Measurements from ENCODE around the gene SH2D6. TPM values are rescaled to one million over a fixed set of nuclear protein-coding genes. Genes with fewer than 3 reads are reported as not detected.
A peak's percentile ranks its signal among the peaks of the same experiment; 100 is the strongest.
"Not testable (repeated sequence)": the region's sequence is repeated elsewhere in the genome, so short reads cannot be mapped to it uniquely, and the experiment has no call there.

The SH2D6 gene
- total RNA-seq, 1 experiment from 2014 or later, result 8.0 TPM

DNA sequence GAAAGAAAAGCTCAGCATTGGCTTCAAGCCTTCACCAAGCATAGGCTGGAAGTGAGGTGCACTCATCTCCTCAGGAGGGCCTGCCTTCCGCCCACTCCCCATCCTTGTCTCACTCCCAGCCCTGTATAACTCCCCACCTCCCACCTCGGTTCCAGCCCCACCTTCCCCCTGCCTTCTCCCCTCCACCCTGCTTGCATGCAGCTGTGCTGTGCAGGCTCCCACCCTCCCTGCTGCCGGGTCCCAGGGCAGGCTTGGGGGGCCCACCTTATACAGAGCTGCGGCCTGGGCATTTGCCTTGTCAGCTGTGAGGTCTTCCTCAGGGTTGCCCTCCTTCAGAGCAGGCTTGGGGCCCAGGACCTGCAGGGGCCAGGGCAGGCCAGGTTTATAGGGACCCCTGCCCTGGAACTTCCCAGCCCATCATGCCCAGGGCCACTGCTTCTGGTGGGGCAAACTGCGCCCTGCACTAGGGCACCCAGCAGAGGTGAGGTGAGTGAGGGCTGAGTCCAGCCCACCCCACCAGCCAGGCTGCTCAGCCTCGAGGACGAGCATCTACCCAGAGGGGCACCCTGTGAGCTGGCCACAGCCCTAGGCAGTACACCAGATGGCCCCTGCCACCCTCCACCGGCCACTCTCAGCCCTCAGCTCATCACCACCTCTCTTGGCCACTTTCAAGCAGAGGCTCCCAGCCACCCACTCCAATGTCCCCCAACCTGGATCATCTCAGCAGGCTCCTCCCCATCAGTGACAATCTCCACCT lies 19.9 kb upstream of the SH2D6 start:
- DNase-seq (ENCODE audit: low read depth), result no peak

DNA sequence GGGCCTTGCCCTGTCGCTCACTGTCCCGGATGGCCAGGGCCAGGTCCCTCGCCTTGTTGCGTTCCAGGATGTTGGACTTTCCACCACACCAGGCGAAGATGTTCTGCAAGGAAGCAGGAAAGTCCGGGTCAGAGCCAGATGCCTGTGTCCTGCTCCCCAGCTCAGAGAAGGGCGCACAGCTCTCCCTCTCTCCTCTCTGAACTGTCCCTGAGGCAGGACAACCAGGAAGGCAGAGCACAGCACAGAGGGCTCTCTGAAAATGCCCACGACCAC lies 19.4 kb upstream of the SH2D6 start:
- DNase-seq (ENCODE audit: low read depth), result no peak

DNA sequence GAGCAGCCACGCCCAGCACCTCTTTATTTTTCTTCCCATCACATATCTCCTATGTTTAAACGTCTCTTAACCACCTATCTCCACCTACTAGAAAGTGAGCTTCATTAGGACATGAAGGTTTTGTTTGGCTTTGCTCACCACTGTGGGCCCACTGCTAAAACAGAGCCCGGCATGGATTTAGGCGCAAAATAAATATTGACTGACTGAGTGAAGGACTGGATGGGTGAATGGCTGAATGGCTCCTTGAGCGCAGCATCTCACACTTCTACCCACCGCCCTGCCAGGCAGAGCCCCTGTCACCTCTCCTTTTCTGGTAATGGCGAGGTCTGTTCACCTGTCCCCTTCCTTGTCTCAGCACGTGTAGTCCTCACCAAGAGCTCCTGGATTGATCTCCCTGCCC lies 18.5 kb upstream of the SH2D6 start:
- DNase-seq (ENCODE audit: low read depth), result no peak

DNA sequence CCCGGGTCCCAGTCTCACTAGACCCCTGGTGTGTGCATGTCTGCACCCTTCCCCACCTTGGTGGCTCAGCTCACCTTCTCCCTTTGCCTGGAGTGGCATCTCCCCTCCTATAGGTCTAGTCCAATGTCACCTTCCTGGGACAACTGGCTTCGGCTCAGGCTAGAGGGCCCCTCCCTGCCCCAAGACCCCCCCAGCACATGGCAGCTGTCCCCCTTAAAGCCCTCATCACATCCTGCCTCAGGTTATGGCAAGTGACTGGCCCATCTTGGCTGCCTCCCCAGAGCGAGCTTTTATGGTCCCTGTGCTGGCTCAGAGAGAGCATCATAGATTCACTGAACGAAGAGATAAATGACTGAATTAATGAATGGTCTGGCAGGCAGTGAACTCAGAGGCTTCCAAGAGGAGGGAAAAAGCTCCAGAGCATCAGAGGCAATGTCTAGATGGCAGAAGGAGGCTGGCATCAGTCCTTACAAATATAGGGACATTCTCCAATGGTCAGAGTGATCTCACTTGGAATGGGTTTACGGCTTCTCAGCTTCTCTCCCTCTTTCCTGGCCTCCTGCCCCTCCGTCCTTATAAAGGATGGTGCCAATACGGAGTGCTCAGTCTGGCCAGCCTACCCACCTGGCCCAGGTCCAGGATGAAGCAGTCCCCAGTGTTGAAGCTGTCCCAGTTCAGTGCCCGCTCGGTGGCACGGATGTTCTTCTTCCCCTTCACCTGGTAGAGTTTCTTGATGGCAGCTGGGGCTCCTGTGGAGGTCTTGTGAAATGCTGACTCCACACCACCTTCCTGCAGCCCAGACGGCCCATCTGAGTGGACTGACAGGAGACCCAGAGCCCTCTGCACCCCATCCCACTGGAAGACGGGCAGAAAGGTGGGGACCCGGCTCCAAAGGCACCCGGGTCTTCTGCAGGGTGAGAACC lies 17.7 kb upstream of the SH2D6 start:
- DNase-seq (ENCODE audit: low read depth), result no peak

DNA sequence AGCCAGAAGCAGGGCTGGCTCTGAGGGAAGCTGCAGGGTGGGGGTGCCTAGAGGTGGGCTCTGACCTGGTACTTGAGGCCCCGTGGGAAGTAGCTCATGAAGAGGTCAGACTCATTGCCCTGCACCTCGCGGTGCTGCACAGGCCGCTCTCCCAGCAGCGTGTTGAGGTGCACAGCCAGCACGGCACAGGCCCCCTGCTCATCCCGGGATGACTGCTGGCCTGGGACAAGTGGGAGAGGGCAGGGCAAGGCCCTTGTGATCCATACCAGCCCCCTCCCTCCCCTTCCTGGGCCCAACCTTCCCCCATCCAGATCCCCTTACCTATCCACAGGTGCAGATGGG lies 17.1 kb upstream of the SH2D6 start:
- DNase-seq (ENCODE audit: low read depth), result no peak

DNA sequence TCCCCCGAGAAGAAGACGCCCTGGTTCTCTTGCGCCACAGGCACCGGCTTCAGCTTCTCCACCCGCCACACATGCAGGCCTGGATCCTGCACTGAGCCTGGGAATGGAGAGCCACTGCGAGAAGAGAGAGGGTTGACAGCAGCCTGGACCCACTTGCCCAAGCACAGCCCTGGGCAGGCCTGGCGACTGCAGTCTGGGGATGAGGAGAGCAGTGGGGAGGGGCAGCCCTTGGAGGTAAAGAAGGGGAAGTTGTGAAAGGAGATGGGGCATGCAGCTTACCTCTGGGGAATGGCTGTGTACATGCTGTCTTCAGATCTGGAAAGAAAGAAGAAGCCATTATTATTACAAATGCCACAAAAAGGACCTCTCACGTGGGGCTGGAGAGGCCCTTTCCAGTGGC lies 16.7 kb upstream of the SH2D6 start:
- DNase-seq (ENCODE audit: low read depth), result no peak

DNA sequence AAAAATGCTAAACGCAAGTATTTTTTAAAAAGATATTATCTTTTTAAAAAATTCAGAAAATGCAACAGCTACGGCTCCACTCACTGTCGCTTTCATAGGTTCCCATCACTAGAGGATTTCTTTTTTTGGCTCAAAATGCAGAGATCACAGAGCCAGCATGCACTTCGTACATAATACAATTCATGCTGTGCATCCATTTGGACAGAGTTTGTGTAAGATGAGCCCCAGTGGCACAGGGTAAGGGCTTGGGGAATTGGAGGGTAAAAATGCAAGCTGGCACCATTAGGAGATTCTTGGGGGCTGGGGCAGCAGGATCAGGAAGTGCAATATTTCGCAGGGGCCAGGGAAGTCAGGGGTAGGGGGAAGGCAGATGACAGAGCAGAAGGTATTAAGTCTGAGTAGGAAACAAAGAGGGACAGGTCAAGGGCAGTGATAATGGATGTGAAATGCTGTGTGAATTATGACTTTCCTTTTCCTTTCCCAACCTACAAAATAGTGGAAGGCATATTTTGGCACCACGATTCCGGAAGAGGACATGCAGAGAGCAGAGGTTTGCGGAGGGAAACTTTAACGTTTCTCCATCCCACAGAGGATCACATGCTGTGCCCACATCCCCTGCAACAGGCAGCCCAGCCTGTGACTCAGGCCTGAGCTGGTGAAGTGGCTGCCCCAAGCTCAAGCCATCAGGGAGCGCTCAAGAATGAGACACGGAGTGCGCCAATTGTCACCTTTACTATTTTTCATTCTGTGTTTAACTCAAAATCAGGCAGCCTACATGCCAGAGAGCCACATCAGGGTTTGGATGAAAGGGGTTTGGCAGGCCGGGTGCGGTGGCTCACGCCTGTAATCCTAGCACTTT lies 13.1 kb upstream of the SH2D6 start:
- DNase-seq (ENCODE audit: low read depth), result peak; percentile 96

DNA sequence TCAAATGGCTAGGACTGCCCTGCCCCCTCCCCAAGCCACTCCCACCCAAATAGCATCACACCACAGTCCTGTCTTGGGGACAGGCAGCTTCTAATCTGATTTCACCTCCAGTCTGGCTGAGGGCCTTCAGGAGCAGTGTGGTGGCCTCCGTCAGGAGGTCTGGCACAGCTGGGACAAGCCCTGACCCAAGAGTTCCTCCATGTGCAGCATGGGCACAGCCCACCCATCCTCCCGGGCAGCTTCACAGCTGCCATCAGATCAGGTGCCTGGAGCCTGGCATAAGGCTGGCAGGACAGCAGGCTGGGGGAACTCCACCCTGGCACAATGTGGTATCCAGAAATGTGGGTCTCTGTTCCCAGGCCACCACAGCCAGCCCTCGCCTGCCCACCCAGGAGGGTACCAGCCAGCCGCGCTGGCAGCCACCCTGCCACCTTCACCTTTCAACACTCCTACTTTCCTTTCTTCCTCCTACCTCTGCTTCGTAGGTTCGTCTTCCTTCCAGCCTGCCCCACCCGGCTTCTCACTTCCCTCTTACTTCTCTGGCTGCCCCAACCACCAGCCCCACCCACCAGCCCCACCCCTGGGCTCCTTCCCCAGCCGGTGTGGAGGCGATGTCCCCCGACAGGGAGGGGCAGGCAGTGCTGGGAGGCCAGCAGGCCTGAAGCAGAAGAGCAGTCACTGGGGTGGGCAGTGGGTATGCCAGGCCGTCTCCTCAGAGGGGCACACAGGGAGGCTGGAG lies 8.5 kb upstream of the SH2D6 start, which contains the start of gene CAPG:
Gene CAPG (minus strand): TSS at position 522 of the 739 bp plus-strand sequence. CDS start 8,221 bp downstream, outside the sequence.
- DNase-seq (ENCODE audit: low read depth), result no peak

DNA sequence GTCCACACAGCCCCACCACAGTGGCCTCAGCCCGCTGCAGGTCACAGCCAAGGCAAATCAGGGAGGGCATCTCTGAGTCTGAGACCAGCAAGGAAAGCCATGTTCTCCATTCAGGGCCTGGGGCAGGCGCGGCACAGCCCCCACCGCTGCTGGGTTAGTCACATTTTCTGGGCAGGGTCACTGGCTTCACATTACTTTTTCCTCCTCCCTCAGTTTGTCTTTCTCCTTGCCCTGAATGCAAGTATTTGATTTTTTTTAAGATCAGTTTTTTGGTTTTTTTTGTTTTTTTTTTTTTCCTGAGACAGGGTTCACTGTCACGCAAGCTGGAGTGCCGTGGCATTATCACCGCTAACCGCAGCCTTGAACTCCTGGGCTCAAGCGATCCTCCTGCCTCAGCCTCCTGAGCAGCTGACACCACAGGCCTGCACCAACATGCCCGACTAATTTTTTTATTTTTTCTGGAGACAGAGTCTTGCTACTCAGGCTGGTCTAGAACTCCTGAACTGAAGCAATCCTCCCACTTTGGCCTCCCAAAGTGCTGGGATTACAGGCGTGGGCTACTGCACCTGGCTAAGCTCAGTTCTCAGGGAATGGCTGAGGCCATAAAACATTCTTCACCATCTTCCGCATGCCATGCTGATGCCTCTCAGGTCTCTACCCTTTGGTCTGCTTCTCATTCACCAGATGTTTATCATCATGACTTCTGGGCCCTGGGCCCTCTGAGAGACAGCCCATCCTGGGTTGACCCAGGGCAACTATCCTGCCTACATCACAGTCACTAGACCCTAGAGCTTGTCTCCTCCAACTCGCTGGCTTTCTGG lies 7.7 kb upstream of the SH2D6 start:
- no peak for DNase-seq (ENCODE audit: low read depth)

DNA sequence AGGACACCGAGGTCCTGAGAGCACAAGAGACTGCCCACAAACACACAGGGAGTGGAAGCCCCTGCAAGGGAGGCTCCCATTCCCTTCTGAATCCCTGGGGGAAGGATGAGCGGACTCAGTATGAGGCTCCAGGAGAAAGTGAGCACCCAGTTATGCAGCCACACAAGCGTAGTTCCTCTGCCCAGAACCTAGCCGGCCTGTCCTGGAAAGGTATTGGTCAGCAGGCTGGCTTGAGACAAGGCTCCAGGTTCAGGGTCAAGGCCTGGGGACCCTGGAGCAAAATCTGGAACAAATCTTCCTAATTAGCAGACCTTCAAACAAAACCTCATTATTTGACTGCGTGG lies 7.1 kb upstream of the SH2D6 start:
- no peak for DNase-seq (ENCODE audit: low read depth)

DNA sequence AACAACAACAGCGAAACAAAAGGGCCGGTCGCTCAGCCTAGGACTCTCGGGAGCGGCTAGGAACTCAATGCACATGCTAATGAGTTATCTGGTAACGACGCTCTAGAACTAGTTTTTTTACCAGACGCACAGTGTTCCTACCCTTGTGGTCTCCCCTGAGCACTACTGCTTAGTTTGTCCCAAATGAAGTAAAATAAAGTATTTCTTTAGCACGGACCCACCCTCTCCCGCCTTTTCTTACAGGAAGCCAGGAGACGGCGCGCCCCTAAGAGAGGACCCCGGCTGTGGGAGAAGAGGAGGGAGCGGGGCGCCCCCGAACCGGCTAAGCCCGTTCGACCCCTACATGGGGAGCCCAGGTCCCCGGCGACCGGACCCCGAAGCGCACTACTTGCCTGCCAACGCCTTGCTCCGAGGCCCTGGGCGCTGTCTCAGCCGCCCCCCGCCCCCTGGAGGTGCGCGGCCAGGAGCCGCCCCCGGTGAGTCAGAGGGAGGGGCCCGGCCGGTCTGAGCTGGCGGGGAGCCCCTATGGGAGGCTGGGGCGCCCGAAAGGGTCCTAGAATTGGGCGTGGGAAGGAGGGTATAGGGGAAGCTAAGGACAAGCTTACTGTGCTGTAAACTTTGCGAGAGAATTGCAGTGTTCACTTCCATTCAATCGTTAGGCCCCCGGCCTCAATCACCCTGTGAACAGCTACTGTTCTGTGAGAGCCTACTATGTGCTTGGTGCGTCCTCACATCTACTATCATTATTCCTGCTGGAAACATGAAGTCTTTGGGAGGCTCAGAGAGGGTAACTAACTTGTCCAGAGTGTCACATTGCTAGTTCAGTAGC lies 4.7 kb upstream of the SH2D6 start:
- DNase-seq (ENCODE audit: low read depth), result no peak

DNA sequence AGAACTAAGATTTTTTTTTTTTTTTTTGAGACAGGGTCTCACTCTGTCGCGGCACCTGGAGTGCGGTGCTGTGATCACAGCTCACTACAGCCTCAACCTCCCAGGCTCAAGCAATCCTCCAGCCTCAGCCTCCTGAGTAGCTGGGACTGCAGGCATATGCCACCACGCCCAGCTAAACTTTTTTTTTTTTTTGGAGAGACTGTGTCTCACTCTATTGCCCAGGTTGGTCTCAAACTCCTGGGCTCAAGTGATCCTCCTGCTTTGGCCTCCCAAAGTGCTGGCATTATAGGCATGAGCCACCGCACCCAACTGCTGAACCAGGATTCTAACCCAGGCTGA lies 4.1 kb upstream of the SH2D6 start:
- not testable (repeated sequence) for DNase-seq (ENCODE audit: low read depth)

DNA sequence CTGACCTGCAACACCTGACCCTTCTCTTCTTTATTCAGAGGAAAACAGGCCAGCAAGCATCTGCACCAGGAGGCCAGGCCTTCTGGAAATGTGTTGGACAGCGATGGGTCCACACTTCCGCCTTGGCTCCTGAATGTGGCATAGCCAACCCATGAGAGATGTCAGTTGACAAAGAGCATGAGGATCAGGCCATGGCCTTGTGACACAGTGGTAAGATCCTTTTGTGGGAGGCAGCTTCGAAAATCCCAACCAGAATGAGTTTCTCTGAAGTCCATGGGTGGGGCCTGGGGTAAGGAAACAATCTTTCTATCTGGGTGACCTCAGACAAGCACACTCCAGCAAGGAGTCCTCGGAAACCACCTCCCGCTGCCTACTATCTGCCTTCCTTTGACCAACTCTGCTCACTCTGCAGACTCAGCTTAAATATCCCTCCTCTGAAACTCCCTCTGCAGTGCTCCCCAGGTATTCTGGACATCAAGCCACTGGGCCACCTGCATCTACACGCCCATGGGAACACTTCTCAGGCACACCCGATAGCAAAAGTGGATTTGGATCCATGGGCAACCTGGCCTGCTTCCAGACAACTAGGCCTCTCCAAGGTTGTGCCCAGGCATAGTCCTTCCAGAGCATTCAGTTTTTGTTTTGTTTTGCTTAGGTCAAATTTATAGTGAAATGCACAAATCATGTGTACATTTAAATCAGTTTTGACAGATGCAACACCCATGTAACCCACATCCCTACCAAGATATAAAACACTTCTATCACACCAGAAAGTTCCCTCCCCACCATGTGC lies 3.6 kb upstream of the SH2D6 start:
- no peak for DNase-seq (ENCODE audit: low read depth)

DNA sequence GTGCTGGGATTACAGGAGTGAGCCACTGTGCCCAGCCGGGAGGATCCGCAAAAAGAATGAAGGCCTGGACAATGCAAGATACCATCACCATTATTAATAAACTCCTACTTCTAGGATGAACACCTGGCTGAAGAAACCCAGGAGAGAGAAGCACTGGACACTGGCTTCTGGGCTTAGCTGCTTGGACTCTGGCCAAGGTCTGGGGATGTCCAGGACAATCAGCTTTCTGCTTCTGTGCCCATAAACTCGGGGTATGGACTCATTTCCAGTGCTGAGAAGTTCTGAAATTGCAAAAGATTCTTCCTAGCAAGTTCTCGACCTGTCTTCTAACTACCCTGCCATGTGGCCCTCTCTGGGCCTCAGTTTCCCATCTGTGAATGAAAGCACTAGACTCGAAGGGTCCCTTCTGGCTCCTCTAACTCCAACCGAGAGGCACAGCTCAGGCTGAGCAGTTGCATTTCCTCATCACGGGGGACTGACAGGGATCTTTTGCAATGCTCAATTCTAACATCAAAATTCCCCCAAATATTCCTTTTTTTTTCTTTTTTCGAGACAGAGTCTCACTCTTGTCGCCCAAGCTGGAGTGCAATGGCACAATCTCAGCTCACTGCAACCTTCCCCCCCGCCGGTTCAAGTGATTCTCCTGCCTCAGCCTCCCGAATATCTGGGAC lies 2.4 kb upstream of the SH2D6 start:
- no peak for DNase-seq (ENCODE audit: low read depth)

DNA sequence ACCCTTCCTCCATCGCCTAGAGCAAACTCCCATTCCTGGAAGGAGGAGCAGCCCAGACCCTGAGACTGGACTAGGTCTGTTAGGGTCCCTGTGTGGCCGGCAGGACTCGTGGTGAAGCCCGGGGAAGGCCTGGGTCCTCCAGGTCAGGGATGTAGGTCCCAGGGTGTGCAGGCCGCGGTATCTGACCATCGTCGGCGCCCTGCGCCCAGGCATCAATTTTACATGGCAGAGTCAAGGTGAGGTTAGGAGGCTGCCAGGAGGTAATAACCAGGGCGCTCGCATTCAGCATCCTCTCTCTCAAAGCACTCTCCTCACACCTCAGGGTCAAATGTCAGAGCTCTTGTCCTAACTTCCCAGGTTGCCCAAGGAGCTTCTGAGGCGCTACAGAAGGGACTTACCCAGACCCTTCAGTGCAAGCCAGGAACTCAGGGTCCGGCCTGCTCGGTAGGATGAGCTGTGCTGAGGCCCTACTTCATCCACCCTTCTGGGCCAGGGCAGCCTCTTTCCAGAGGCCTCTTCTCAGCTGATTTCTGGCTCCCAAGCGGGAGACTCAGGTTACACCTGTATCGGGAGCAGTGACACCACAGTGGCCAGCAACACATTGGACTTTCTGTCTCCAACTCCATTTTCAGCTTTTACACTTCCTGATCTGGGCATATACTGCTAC lies 628 bp downstream of the SH2D6 start:
- no peak for DNase-seq (ENCODE audit: low read depth)

DNA sequence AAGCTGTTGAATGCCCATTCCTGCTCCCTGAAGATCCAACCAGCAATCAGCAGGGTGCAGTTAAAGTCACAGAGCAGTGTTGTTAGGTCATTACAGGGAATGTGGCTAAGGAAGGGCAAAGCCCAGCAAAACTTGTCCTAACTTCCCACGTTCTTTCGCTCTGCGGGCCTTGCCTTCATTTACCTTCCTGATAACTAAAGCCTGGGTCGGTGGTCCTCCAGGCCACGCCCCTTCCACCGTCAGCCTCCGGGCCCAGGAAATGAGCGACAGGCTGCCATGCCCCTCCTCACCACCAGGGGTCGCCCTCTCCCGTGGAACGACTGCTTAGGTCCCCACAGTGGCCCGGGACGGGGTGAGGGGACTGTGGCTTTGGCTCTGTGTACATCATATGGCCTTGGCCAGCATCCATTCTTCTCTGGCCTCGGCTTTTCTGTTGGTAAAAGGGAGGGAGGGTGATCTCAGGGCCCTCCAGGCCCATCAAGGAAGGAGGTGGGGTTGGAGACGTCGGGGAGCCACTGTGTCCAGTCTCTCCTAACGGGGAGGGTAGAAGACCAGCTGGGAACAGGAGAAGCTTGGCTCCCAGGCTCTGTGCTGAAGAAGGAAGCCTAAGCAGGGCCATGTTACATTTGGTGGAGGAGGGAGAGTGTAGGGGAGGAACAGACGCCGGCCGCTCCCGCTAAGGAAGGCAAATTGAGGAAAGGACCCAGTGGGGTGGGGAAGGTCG lies 2.2 kb downstream of the SH2D6 start:
- peak; percentile 84 for DNase-seq (ENCODE audit: low read depth)
